ENCODE measurements around the gene CCIN. TPM values are rescaled to one million over a fixed set of nuclear protein-coding genes. Genes with fewer than 3 reads are reported as not detected.

The CCIN gene
- total RNA-seq, 1 donor from 2014 or later = not detected

GRCh38 chr9:36218411-36218901, 49.3 kb downstream of the CCIN start:
- FAIRE-seq (no peak), DNase-seq (ENCODE audit: low spot score in 2 of 2) (no peak)

Other genes starting within 250 kb of the CCIN start
- gene OR2S2, start 211.2 kb upstream of the CCIN start, total RNA-seq = not detected
- 7.3 TPM for gene RECK, start 132.5 kb upstream of the CCIN start, total RNA-seq
- 8.6 TPM for gene GLIPR2, start 32.7 kb upstream of the CCIN start, total RNA-seq
- 152 TPM for gene CLTA, start 21.5 kb downstream of the CCIN start, total RNA-seq
- 45.2 TPM for gene GNE, start 89.1 kb downstream of the CCIN start, total RNA-seq
- gene RNF38, start 230.9 kb downstream of the CCIN start, total RNA-seq = 38.7 TPM